T-helper 1 cell treated with Interleukin-12 subunit alpha and Interleukin-12 subunit beta and Interleukin-4 antibody, amounts not matched to agents 30 ng/mL and 1 ng/mL, for 36 hours (primary cell): ENCODE measurements around the gene NDUFC2. TPM values are rescaled to one million over a fixed set of nuclear protein-coding genes. Genes with fewer than 3 reads are reported as not detected.
"Not testable (repeated sequence)": the region's sequence is repeated elsewhere in the genome, so short reads cannot be mapped to it uniquely, and the experiment has no call there.

ENCODE experiments used
- intact Hi-C: fragments of 100-400 bp; cut with micrococcal nuclease; formaldehyde crosslinking; loops from one replicate; pipeline ENCODE4 v1.15.1; 2024
- total RNA-seq: library from RNA; stranded (reverse); gene quantifications from 2 replicates; pipeline ENCODE4 v1.2.3, GENCODE V29; 2022

NDUFC2 gene
- total RNA-seq, 1 donor from 2014 or later = 204 TPM

DNA sequence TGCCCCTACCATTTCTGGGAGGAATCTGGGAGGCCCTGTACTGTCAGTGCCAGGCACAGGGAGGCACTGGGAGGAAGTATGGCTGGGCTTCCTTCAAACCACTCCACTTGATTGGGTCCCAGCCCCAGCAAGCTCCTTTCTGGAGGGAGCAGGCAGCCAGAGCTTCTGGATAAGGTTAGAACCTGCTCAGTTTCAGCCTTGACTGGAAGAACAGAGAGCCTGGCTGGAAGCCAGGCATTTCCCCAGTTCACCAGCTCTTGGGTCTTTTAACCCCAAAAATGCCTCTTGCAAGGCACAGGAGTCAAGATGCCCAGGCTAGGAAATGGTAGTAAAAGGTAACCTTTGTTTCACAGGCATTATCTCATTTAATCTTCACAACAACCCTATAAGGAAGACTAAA, 47.6 kb downstream of the NDUFC2 start:
- intact Hi-C loops = no loop called here

DNA sequence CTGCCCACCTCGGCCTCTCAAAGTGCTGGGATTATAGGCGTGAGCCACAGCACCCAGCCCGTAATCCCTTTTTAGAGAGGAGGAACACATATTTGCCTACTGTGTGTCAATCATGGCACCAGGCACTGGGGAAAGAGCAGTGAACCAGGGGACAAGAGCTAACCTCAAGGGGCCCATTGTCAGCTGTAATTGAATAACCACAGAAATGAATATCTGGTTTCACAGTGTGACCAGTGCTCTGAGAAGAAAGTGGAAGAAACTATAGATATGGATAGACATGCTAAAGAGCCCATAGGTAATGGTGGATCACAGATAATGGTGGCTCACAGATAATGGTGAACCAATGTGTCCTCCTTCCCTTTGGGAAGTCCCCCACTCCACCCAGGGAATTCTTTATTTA, 48.0 kb downstream of the NDUFC2 start:
- intact Hi-C loops = no loop called here

DNA sequence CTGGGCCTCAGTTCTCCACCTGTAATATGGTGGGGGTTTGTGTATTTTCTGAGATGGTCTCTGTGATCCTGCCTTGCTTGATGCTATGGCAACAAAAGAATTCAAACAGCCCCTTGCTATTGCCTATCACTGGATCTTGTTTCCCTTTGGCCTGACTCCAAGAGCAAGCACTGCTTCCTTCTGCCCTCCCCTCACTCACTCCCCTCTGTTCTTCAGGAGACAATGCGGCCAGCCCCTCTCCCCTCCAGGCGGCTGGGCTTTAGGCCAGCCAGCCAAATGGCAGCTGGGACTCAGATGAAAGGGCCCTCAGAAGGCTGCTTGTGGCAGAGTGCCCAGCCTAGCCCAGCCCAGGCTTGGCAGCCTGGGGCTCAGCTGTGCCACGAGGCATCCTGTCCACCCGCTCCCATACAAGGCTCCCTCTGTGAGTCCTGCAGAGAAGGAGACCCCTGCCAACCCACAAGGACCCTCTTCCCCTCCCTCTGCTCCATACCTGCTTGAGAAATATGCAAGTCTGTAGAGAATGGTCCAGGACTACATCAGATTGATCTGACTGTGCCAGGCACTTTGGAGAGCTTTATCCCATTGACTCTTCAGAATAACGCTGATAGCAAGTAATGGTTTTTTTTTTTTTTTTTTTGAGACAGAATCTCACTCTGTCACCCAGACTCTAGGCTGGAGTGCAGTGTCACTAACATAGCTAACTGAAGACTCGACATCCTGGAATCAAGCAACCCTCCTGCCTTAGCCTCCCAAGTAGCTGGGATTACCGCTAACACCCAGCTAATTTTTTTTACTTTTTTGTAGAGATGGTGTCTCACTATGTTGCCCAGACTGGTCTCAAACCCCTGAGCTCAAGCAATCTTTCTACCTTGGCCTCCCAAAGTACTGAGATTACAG, 49.0 kb downstream of the NDUFC2 start:
- intact Hi-C loops = no loop called here

DNA sequence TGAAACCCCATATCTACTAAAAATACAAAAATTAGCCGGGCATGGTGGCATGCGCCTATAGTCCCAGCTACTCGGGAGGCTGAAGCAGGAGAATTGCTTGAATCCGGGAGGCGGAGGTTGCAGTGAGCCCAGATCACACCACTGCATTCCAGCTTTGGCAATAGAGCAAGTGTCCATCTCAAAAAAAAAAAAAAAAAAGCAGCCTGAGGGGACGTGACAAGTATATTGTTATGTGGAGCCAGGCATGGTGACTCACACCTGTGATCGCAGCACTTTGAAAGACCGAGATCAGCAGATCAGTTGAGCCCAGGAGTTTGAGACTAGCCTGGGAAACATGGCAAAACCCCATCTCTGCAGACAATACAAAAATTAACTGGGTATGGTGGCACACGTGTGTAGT, 51.2 kb downstream of the NDUFC2 start:
- intact Hi-C loops = not testable (repeated sequence)

DNA sequence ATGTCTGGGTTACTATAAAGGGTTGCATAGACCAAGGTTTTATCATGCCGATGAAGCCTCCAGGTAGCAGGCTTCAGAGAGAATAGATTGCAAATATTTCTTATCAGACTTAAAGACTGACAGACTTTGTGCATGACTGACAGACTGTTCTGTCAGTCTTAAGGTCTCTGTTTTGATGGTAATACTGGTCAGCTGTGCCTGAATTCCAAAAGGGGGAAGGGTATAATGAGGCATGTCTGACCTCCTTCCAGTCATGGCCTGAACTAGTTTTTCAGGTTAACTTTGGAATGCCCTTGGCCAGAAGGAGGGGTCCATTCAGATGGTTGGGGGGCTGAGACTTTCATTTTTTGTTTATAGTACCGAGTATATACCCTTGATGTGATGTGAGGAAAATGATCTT, 51.9 kb downstream of the NDUFC2 start:
- intact Hi-C loops = no loop called here

DNA sequence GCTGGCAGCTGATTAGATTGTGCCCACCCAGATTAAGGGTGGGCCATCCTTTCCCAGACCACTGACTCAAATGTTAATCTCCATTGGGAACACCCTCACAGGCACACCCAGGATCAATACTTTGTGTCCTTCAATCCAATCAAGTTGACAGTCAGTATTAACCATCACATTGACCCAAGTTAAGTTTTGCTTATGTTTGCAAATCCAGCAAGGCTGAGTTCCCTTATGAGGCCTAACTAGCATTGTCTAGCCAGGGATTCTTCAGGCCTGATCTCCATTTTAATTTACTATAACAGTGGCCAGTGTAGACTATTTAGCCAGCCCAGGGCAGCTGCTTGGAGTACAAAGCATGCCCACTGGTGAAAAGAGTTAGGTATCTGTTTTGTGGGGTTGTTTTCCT, 54.3 kb downstream of the NDUFC2 start:
- intact Hi-C loops = no loop called here

DNA sequence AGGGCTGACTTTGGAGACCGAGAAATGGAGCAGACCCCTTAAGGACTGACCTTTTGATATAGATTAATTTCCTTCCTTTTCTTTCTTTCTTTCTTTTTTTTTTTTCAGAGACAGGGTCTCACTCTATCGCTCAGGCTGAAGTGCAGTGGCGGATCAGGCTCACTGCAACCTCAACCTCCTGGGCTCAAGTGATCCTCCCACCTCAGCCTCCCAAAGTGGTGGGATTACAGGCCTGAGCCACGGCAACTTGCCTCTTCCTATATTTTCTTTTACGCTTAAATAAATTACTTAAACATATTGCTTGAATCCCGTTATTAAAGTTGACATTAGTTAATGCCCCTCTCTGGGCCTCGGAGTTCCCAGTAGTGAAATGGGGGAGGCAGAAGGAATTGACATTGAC, 56.2 kb downstream of the NDUFC2 start:
- intact Hi-C loops = no loop called here

DNA sequence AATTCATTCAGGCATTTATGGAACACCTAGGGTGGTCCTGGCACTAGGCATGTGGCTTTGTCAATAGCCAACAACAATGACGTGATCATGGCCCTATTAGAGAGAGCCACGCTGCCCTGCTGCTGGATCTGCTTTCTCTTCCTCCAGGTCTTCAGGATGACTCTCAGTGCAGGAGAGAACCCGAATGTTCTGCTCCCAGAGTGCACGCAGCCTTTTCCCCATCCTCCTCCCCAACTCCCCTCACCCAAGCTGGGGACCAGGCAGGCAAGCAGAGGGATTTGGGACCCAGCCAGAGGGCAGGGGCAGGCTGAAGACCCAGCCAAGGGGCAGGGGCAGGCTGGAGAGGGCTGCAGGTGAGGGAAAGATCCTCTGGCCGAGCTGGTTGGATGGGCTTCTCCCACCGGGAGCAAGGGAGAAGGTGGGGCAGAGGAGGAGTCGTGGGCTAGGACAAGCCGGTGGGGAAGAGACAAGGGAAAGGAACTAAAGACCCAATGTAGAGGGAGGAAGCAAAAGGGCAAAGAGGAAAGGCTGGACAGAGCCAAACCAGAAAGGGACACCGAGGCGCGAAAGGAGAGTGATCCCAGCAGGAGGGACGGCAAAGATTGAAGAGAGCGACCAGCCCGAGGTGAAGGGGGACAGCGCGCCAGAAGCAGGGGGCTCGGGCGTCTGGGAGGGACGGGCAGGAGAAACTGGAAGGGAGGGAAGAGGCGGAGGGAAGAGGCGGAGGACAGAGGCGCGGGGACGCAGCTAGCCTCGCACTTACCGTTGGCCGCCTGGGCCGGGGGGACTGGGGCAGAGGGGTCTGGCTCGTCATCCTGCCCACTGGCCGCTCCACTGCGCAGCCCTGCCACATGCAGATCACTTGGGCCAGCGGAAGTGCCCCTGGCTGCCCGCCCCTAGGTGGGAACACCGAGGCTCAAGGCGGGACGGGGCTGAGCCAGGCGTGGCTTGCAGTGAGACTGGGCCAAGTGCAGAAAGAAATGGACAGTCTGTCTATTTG, 57.0 kb downstream of the NDUFC2 start, which contains the start of gene KCTD14:
Gene KCTD14 (minus strand): TSS at position 880 of the 1,000 bp plus-strand sequence. CDS start 27 bp downstream, at position 853.
- intact Hi-C loops = no loop called here

DNA sequence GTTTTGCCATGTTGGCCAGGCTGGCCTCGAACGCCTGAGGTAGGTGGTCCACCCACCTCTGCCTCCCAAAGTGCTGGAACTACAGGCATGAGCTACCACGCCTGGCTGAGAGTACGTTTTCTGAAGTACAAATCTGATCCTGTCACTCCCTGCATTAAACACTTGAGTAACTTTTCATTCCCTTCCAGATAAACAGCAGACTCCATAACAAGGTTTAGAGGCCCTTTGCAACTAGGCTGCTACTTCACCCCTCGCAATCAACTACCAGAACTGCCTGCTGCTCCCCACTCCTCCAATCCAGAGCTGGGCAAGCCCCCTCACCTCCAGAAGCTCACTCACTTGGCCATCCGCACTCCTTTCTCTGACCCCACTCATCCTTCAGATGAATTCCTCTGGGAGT, 58.1 kb downstream of the NDUFC2 start:
- intact Hi-C loops = no loop called here

DNA sequence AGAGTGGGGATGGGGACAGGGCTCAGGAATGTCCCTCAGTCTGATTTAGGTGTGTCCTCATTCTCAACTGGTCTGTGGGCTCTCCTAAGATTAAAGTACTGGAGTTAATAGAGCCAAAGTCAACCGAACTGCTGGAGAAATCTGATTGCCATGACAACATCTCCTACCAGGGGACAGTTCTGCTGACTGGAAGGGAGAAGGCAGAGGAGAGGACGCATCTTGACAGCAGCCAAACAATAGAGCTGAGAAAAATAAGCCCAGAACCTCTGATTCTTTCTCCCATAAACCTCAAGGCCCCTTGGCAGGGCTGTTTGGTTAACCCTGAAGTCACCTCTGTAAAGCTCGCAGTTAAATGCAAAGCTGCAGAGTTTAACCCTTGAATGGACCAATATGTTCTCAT, 59.4 kb downstream of the NDUFC2 start:
- intact Hi-C loops = no loop called here

DNA sequence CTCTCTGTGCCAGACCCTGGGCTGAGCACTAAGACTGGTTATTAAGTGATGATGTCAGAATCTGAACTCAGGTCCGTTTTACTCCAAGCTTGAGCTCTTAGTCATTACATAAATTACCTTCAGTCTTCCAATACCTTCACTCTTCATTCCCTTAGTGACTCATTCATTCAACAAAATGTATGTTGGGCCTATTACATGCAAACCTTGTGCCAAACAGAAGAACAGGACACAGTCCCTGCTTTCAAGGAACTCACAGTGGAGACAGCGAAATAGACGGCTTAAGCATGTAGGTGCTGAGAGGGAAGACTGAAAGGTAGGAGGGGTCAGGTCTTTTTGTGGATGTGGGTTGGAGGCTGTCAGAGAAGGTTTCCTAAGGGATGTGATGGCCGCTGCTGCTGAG, 59.9 kb downstream of the NDUFC2 start:
- intact Hi-C loops = no loop called here

Other genes with a start within 250 kb of the NDUFC2 start
- gene INTS4, start 85.2 kb downstream of the NDUFC2 start, total RNA-seq = 55.5 and 59.2 TPM in 2 replicates
- gene KCTD14, start 56.6 kb downstream of the NDUFC2 start, total RNA-seq = 0.49 and 0.80 TPM in 2 replicates
- not detected in 2 replicates for gene THRSP, start 16.0 kb downstream of the NDUFC2 start, total RNA-seq
- gene ALG8, start 59.8 kb upstream of the NDUFC2 start, total RNA-seq = 55.6 and 56.1 TPM in 2 replicates
- gene KCTD21, start 108.8 kb upstream of the NDUFC2 start, total RNA-seq = 13.5 and 14.1 TPM in 2 replicates
- gene USP35, start 109.1 kb upstream of the NDUFC2 start, total RNA-seq = 19.3 and 20.9 TPM in 2 replicates